ENCODE measurements around the gene GRM8. TPM values are rescaled to one million over a fixed set of nuclear protein-coding genes. Genes with fewer than 3 reads are reported as not detected.

The GRM8 gene
- total and polyA plus RNA-seq, 10 of the 15 experiments (the other 5 are each of a cell fraction or from before 2014, with no cell fraction given), result 0.33 to 7.1 (median 0.45) TPM; not detected in 2

GRCh38 chr7:126657599-126658358 lies 595.0 kb downstream of the GRM8 start (continued):
- TF ChIP-seq ZNF592 (IDR thresholded peaks at IDR 0.05) (peak; percentile 25; the same call in 1 of the 2 replicates), CBX5 (IDR thresholded peaks at IDR 0.05; ENCODE audit: low read depth) (peak; percentile 81; the same call in 1 of the 2 replicates), ATF3 (IDR thresholded peaks at IDR 0.05; ENCODE audit: borderline replicate concordance, extremely low read depth, low read depth, low read length) (no peak), ZNF274 (IDR thresholded peaks at IDR 0.05; ENCODE audit: insufficient read depth, insufficient read length) (no peak), SUZ12 (IDR thresholded peaks at IDR 0.05; ENCODE audit: unreplicated experiment) (no peak), SRF (IDR thresholded peaks at IDR 0.05; ENCODE audit: low read depth in 2 of 2, low read length in 2 of 2) (no peak), BHLHE40 (IDR thresholded peaks at IDR 0.05; ENCODE audit: borderline replicate concordance in 1 of 2, low read depth in 2 of 2, low read length in 1 of 2) (peak; percentile 51 to 83; a peak in 2 of 4 replicates), ASH2L (IDR thresholded peaks at IDR 0.05; ENCODE audit: borderline replicate concordance, low read depth) (no peak), ETV6 (conservative IDR thresholded peaks at IDR 0.05 in 1 of 2, IDR thresholded peaks at IDR 0.05 in 1 of 2; ENCODE audit: borderline replicate concordance in 1 of 2, low read depth in 1 of 2) (no peak; a peak in 1 of 4 replicates), CEBPZ (IDR thresholded peaks at IDR 0.05; ENCODE audit: low read depth, low read length) (no peak), ZZZ3 (IDR thresholded peaks at IDR 0.05; ENCODE audit: control insufficient read depth, insufficient read length, low read depth) (no peak), TARDBP (IDR thresholded peaks at IDR 0.05; ENCODE audit: borderline replicate concordance) (no peak), LARP7 (IDR thresholded peaks at IDR 0.05) (no peak), ZBTB4 (CRISPR knock-in tag; IDR thresholded peaks at IDR 0.05) (no peak), GATAD2B (conservative IDR thresholded peaks at IDR 0.05; ENCODE audit: low read depth) (no peak; the same call in 1 of the 2 replicates), TCF3 (IDR thresholded peaks at IDR 0.05; ENCODE audit: borderline replicate concordance, insufficient read depth, low read depth, low read length) (0 out of 2 replicates have a peak, but pooled peaks have one; percentile 14), ATF7 (IDR thresholded peaks at IDR 0.05; ENCODE audit: low read depth) (peak; percentile 78)

Data from GM12878 (cell line).